Fibroblast of skin of right biceps (primary cell): ENCODE data around the gene COL16A1.

Source experiments
- DNase-seq: peaks from one replicate; pipeline ENCODE4 v3.0.0-alpha.2; 2013

The COL16A1 gene

DNA sequence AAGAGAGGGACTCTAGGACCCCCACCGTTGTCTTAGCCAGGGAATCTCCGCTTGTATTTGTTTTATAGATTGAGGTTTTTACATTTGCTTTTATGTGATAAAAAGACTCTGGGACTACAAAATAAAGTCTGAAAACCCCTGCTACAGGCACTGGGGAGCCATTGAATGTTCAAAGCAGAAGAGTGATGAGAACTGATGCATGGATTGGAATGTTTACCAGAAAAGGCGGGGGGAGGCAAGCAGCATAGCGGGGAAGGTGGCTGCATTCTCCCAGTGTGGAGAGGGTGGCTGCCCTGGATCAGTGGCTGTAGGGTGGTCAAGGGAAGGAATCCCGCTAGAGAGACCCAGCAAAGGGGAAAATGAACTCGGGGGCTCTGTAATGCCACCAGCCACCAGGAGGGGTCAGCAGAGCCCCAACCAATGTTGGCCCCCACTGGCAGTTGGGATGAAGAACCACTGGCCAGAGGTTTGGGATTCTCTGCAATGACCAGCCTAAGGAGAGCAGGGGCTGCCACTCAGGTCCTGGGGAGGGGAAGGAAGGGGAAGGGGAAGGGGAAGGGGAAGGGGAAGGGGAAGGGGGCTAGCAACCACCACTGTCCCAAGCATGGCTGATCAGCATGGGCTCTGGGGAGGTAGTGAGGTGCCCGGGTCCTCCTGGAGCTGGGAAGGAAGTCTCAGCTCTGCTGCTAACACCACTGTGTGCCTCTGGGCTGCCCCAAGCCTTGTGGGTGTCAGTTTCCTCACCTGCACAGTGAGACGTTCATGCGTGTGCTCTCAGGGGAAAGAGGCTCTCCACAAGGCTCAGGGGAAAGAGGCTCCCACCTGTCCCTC is 40.0 kb downstream of the COL16A1 start:
- peak; percentile 38 for DNase-seq

DNA sequence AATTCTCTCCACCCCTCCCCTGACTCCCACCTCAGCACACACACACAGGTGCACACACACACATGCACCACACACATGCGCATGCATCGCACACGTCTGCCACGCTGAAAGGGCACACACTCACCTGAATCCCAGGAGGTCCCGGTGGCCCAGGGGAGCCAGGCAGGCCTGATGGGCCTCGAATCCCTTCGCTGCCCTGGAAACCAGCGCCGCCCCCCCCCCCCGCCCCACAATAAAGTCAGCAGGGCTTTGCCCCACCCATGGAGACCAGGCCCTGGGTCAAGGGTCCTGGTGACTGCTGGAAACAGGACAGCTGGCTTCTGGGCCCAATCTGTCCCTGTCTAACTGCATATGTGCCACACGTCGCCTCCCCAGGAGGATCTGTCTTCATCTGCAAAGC is 41.4 kb downstream of the COL16A1 start:
- DNase-seq = no peak

DNA sequence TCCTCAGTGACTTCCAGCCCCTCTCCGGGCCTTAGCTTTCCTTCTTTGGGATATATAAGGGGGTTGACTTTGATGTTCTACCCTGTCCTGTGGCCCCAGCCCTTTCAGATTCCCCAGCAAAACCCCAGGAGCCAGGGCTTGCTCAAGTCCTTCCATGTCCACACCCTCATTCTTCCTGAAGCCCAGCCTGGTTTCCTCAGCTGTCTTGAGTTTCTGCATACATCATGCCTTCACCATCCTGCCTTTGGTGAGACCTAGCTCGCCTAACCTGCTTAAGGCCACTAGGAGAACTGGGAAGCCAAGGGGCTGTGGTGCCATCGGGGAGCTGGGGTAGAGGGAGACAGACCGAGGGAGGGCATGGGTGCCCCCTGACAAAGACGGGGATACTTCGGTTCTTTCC is 42.0 kb downstream of the COL16A1 start:
- no peak for DNase-seq

DNA sequence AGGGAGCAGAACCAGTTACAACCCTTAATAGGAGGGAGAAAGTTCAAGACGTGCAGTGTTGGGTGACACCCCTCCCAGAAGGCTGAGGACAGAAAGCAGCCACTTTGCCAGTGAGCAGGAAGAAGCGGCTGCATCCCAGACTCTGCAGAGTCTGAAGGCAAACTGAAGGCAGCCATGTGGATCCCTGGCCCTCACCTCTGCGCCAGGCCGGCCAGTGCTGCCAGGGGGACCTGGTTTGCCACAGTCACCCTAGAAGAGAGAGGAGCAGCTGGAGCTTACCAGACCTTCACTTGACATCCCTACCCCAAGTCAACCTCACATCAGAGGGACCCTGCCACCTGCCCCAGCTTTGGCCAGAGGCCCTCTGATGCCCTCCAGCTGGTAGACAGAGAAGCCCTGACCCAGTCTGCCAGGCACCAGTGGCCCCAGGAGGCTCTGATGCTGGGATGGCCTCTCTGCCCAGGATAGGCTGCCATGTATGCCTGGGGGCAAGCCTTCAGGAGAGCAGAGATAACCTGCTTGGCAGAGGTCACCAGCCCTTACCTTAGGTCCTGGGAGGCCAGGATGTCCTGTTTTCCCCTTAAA is 42.9 kb downstream of the COL16A1 start:
- DNase-seq = no peak

DNA sequence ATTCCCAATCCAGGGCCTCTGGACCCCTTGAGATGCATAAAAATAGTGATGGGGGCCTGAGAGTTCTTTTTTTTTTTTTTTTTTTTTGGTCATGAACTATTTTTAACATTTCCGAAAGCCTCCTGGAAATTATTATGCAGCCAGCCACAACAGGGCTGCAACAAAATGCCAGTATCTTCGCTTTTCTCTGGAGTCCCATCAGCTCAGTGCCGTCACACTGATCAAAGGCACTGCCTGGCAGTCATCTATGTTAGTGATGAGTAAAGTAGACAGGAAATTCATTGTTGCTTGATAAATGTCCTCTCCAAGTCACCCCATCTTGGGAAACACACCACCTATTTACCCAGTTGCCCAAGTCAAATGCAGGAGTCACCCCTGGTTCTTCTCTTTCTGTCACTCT is 43.9 kb downstream of the COL16A1 start:
- DNase-seq = no peak

DNA sequence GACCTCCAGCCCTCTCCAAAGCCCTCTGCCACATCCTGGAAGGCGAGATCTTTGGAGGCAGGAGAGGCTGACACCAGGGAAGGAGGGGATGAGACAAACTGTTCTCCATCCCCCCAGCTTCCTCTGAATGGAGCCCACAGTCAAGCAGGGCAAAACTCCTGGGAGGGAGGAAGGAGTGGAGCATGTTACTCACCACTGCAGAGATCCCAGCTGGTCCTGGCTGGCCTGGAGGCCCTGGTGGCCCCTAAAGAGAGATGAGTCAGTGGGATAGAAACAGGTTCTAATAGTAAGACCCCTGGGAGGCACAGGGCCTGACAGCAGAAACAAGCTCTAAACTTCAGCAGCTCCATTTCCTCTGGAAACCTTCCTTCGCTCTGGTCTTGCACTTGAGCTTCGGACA is 45.1 kb downstream of the COL16A1 start:
- peak; percentile 60 for DNase-seq

DNA sequence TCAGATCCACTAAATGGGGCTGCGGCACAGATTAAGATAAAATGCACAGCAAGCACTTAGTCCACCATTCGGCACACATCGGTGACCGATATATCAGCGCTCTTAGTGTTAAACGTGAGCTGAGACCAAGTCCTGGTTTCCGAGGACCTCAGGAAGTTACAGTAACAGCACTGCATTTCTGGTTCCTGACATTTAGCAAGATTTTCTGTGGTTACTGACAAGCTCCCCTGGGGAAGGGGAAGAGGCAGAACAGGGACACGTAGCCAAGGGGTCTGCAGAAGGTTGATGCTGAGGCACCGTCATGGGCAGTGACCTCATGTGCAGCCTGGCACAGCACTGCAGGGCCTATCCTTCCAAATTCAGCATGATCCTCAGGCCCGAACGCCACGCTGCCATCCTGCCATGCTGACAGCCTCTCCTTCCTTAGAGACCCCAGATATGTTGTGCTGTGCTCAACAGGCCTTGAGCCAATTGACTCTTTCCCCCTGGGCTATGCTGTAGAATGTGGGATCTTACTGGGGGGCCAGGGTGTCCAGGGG is 45.8 kb downstream of the COL16A1 start:
- DNase-seq = no peak

DNA sequence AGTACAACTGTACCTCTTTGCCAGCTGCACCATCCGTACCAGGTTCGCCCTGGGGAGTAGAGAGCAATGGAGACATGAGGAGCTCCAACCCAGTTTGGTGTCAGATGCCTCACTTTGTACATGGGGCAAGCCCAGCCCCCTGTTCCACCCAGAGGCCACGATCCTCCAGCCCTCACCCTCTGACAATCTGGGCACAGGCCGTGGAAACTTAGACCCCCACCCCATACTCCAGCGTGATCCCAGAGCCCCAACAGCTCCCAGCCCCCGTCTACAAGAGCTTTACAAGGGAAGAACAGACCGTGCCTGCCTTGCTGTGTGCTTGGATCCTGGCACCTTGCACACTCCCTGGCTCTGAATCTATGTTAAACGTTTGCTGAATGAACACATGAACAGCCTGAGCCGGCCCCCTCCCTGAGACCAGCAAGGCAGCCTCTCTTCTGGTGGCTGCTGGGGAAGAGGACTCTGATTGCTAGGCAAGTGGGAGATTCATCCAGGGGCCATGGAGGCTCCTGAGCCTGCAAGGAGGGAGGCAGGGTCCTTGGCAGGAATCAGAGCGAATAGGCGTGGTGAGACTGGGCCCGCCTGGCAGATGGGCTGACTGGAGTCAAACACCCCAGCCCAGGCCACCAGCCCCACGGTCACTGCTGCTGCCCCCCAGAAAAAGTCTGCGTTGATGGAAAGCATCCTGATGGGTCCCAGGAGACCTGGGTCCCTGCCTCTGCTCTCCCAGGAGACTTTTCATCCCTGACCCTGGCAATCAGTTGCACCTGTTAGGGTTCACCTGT is 46.6 kb downstream of the COL16A1 start:
- DNase-seq = no peak

DNA sequence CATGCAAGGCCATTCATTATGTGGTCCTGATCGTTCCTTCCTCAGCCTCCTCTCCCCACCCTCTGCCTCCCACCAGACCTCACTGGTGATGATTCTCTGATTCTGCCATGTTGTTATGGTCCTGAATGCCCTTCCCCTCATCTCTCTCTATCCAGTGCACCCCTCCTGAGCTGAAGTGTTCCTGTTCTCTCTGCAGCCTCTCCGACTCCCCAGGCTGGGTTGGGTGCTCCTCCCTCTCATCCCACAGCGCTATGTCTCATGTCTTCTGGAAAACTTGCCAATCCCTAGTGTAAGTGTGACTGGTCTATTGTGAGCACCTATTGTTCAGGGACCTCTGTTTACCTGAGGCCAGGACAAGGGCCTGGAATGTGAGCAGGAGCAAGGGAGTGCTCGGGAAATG is 48.1 kb downstream of the COL16A1 start:
- DNase-seq = no peak

DNA sequence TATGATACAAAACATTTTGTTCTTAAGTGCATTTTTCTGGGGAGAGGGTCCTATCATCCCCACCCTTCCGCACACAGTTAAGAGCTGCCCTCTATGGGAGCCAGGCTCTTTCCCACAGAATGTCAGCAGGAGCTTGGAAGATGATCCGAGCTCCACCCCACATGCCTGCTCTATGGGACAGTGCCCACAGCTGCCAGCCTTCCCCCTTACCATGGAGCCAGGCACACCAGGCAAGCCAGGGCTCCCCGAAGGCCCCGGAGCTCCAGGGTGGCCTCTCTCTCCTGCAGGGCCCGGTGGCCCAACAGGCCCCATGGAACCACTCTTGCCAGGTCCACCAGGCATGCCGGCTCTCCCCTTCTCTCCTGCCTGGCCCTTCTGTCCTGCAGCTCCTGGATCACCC is 48.7 kb downstream of the COL16A1 start:
- no peak for DNase-seq

DNA sequence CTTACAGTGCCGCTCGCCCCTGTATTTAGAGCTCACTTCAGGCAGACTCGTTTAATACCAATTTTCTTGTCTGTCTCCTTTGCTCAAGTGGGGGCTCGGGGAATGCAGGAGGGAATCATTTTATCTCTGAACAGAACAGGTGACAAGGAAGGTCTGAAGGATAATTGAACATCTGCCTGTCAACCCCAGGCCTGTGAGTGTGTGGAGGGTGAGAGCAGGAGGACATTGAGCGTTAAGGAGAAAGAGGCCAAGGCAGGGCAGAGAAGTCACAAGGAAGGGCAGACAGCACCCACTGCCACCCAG is 49.4 kb downstream of the COL16A1 start:
- DNase-seq = no peak

DNA sequence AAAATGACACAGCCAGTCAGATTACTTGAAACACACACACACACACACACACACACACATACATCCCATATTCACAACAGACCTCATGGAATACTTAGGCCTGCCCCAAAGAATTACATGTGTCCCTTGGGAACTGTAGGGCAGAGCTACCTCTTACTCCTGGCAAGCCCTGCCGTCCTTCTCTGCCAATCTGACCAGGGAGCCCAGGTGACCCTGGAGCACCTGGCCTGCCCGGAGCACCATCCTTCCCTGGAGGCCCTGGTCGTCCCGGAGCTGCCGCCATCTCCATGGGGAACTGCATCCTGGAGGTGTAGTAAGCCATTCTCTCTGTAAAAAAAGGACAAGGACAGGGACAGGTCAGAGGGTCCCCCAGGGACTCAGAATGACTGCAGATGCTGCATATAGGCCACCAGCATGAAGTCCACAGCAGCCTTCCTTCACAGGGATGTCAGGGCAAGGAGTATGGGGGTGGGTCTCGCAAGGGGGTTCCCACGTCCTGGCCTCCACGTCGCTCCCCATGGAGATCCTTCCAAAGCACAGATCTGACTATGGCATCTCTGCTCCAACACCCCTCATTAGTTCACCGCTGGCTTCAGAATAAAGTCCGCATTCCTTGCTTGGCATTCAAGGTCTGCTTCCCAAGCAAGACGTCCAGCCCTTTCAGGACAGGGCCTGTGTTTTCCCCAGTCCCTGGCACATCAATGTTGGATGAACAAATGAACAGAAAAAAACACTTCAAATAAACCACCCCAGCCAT is 49.9 kb downstream of the COL16A1 start:
- DNase-seq = no peak

DNA sequence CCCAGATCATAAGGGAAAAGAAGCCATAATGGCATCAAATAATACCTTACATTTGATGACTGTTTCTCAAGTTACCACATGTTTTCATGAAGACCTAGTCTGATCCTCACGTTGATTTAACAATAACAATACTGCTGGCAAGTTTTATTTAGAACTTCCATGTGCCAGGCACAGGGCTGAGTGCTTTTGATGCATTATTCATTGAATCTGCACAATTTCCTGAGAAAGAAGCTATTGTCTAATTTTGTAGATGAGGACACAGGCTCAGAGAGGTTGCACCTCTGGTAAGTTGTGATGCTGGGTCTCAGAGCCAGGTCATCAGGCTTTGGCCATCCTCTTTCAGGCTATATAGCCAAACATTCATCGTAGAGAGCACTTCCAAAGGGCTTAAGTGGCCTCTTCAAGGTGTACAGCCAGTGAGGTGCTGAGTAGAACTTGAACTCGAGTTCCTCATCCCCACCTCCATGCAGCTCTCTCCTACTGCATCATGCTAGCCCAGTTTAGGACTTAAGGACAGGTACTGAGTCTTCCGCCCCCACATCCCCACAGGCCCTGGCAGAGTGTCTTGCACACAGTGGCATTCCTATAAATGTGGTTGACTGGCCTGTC is 50.8 kb downstream of the COL16A1 start:
- DNase-seq = no peak

DNA sequence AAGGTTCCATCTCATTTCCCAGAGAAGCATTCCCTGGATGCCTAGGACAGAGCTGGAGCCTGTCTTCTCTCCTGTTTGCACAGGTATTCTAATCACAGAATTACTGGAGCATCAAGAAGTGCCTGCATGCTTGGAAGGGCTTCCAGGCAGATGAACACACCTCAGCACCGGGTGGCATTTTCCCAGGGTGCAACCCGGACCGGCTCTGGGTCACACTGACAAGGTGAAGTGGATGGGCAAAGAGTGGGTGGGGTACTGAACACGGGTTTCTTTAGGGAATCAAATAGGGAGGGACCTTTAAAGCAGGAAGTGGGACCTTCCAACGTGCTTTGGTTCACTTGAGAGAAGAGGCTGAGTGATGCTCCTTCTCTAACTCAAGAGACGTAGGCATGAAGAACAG is 52.1 kb downstream of the COL16A1 start:
- no peak for DNase-seq

DNA sequence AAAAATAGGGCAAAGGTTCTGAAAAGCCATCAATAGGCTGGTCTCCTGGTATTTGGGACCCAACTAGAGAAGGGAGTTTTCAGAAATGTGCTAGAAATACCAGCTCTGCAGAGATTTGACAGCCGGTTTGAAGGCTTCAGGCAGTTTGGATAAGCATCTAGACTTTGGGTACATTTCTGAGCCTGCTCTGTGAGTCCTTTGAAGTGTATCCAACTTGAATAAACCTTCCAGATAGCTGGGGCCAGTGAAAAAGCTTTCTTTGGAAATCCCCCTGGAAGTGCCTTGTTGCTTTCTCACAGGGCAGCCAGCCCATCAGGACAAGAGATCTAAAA is 52.8 kb downstream of the COL16A1 start:
- no peak for DNase-seq

DNA sequence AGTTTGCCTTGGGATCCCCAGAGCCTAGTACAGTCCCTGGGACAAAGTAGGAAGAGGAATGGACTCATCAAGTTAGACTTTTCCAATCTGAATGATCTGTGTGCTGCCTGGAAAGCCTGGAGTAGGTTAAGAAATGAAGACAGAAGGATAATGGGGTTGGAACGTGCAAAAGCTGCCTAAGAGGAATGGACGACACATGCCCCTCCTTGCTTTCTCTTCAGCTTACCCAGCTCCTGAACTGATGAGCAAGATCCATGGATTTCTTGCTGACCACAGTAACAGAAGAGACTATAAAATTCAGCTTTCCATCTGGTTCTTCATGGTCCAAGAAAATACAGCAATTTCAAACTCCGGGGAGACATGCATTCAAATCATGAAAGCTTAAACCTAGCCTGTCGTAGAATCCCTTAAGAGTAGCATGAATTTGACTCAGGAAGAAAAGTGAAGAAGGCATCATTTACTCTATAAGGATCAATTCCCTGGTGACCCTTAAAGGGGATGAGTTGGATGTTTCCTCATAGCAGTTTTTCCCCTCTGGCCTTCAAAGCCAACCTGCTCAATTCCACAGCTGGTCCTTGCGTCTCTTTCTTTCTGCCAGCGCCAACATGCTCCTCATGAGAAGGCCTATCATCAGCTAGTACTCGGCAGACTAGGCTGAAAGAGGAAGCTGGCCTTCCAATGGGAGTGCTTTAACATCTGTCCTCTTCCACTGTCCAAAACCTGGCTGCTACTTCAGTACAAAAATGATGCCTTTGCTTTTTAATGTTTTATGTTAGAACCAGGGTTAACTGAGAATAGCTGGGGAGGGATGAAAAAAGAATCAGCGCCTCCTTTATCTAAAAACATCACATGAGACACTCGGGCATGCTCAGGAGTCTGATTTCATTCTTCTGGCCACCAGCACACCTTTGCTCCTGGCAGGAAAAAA is 53.4 kb downstream of the COL16A1 start:
- DNase-seq = no peak

DNA sequence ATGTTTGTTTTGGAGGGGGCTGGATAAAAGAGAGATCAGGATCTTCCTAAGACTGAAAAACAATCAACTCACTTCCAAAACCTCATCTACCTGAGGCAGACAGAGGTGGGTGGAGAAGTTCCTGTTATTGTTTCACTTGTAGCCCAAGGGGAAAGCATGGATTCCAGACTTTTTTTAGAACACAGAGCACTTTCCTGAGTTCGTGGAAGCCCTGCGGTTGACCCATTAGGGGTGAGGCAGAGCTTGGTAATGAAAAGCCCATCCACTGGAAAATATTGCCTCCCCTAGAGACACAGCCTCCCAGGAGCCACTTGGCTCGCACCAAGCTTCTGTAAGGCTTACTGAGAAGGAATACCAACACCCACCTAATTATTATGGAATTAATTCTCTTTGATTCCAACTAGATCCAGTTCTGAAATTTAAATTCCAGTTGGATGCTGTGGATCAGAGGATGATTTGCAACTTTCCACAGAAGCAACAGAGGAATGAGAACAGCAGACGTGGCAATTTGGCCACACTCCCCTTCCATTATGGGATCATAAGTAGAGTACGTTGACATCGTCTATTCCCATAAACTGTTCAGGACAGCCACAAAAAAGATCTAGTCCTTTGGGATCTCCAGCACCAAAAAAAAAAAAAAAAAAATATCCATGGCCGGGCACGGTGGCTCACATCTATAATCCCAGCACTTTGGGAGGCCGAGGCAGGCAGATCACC is 55.0 kb downstream of the COL16A1 start:
- no peak for DNase-seq

DNA sequence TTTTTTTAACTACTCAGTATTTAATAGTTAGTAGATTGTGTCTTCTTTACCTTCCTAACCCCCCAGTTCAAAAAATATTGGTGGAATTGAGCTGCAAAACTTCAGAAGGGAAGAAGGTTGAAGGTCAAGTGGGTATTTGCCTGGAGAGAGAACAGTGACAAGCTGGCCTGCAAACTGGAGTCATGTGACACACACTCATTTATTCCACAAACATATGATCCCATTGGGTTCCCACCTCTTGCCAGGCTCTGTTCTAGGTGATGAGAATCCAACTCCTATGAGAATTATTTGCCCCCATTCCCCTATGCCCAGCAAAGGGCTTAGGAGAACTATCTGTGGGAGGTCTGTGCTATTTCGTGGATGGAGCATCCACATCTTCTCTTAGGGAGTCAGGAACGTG is 55.6 kb downstream of the COL16A1 start:
- no peak for DNase-seq

DNA sequence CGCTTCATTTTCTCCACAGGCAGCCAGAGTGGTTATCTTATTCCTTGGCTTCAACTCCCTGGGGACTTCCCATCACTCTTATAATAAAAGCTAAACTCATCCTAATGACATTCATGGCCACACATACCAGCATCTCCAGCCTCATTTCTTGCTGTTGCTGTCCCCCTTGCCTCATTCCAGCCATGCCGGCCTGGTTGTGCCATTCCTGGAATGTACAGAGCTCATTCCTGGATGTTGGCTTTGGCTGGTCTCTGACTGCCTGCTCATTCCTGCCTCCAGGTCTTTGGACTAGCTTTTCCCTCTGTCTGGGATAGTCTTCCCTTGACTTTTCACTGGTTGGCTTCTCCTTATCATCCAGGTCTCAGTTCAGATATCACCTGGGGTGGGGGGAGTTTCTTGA is 56.7 kb downstream of the COL16A1 start:
- peak; percentile 83 for DNase-seq

DNA sequence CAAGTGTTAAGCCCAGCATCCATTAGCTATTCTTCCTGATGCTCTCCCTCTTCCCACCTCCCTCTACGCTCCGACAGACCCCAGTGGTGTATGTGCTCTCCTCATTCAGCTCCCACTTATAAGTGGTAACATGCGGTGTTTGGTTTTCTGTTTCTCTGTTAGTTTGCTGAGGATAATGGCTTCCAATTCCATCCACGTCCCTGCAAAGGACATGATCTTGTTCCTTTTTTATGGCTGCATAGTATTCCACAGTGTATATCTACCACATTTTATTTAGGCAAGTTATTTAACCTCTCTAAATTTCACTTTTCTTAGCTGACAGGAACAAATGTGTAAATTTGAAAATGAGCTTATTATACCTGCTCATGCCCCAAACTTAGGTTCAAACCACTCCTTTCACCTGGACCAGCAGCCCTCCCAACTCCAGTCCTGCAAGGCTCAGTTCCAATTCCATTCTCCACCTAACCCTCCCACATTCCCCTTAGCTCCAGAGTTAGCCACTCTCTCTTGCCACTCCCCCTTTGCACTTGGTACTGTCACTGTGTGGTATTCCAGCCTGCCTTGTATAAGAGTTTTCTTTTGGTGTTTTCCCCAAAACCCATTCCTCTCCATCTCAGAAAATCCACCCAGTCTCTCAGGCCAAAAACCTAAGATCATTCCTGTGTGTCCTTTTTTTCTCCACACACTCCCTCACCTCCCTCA is 57.4 kb downstream of the COL16A1 start:
- DNase-seq = no peak

DNA sequence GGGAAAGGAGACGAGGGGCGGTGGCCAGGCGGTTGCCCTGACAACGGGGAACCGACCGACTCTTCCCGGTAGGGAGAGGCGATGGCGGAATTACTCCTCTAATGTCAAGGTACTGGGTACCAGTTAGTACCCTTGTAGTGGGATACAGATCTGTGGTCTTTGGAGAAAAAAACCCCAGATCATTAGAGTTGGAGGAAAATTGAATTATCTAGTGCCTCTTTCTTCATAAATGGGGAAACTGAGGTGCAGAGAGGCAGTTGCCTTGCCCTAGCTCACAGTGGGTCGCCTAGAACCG is 58.6 kb downstream of the COL16A1 start:
- no peak for DNase-seq
